ENCODE measurements around the gene RTKN.

Gene RTKN

DNA sequence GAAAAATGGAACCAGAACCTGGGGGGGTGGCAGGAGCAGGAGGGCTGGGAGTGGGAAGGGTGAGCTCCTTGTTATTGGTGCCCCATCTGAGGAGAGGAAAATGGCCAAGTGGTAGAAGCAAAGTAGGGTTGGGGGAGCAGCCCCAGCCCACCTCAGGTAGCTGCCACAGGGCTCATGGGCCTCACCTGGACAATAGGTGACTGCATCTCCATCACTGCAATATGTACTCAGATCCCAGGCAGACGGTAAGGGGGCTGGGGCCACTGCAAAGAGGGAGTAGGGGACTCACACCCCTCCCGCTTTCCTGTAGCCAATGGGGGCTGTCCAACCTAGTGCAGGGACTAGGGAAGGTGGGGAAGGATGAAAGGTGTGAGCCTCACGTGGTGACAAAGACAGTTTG, 24.5 kb downstream of the RTKN start:
- no peak for DNase-seq (ENCODE audit: low read depth in 2 of 2)

DNA sequence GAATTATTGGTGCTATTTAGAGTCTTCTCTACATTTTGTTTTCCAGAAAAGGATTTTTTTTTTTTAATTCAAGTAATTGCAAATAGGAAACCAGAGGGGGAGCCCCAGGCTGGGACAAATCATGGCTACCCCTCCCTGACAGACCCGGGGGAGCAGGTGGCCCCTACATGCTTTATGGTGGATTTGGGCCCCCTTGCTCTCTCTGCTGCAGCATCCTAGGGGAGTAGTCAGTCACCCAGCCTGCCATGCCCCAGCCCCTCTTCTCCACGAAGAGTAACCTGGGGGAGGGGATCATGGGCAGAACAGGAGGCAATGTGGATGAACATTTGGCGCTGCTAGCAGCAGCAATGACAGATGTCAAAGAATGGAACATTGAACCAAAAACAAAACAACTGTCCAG, 25.0 kb downstream of the RTKN start:
- DNase-seq (ENCODE audit: low read depth in 2 of 2), result no peak

DNA sequence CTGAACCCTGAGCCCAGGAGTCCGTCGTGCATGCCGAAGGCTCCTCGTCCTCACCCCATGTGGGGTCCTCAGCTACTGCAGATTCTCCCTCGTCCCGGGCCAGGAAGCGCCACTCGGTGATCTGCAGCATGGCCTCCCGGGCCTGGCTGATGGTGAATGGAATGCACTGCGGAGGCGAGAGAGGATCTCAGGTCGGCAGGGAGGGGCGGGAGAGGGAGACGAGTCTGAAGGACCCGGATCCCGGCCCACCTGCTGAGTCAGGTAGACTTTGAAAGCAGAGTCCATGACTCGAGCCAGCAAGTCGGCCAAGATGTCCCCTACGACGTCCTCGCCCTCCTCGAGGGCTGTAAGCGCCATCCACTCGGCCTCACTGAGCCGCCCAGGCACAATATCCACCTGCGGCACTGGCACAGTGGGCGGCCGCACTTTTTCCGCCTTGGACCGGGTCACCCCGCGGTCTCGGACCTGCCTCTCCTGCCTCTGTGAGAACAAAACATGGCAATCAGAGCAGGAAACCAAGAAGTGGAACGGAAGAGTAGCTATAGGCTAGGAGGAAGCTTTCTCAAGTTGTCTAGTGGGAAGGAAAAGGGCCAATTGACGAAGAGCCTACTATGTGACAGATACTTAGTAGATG, 25.9 kb downstream of the RTKN start:
- DNase-seq (ENCODE audit: low read depth in 2 of 2), result no peak

DNA sequence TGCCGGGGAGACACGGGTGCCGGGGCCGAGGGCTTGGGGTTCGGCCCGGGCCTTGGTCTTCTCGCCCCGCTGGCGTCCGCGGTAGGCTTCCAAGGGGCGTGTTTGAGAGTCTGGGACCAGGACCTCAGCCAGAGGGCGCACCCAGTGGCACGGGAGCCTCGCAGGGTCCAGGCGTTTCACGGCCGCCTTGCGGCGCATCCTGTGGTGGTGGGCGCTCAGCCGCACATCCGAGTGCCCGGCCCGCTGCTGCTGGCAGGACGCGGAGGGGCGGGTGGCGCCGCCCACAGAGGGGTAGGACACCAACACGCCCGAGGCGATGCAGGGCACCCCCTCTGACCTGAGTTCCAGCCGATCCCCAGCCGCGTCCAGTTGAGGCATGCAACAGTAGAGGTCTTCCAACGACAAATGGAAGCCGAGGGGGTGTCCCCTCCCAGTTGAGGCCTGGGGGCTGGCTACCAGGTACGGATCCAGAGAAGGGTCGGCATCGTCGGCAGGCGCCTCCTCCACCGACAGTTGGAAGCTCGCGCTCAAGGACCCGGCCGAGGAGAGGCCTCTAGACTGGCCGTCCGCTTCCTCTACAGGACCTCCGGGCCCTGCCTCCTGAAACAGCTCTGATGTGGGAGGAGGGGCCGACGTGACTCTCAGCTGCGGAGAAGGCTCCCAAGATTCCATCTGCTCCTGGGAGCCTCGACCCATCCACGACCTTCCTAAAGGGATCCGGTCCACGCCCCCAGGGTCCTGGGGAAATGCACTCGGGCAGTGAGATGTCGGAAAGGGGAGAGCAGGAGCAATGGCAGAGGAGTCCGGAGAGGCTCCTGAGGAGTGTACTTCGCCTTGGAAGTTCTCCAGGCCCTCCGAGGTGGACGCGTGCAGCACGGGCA, 26.6 kb downstream of the RTKN start:
- DNase-seq (ENCODE audit: low read depth in 2 of 2), result no peak

DNA sequence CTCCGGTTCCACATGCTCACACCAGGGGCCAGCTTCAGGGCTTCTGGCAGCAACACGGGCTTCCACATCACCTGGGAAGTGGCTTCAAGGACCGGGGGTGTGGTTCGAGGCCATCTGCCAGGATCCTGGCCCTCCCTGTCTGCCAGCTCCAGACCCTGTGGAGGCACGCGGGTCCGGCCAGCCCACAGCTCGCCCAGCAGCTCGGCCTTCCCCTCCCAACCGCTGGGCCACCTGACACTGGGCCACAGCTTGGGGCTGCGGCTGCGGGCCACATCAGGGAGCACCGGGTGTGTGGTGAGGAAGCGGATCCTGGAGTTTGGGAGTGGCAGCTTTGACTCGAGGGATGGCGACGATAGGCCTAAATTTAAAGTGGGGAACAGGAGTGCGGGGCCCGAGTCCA, 27.3 kb downstream of the RTKN start:
- DNase-seq (ENCODE audit: low read depth in 2 of 2), result no peak

DNA sequence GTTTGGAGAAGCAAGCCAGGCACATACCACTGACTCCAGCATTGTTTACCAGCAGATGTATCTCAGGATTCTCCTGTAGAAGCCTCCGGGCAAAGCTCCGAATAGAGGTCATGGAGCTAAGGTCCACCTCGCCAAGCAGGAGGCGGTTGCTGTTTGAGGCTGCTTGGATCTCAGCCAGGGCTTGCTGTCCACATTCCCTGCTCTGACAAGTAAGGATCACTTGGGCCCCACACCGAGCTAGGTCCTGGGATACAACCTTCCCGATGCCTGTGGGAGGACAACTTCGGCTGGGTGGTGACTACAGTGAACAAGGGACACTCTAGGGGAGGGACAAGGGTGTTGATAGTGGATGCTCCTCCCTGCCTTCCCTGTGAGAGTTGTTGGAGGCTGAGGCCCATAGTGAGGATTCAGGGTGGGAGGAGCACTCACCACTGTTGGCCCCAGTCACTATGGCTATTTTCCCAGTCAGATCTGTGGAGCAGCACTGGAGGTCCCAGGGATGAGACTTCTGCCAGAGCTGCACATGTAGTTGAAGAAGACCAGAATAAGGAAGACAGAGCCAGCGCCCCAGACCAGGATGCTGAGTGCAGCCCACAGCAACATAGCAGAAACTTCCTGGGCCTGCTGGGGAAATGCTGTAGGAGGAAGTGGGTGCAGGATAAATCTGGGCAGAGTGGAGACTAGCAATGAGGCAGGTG, 28.6 kb downstream of the RTKN start:
- no peak for DNase-seq (ENCODE audit: low read depth in 2 of 2)

DNA sequence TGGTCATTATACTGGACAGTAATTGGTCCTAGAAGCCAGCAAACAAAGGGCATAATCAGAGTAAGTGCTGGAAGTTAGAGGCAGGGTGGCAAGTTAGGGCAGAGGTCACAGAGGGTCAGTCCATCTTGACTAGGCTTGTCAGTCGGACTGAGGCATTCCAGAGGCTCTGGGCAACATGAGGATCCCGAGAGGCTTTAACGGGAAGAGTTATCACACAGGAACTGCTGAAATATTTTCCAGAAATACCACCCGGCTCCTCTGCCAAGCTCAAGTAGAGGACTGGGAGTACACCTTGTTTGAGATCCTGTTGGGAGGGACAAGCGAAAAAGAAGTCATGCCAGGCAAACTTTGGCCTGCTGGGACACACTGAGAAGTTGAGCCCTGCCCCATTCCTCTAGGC, 34.1 kb downstream of the RTKN start:
- no peak for DNase-seq (ENCODE audit: low read depth in 2 of 2)

DNA sequence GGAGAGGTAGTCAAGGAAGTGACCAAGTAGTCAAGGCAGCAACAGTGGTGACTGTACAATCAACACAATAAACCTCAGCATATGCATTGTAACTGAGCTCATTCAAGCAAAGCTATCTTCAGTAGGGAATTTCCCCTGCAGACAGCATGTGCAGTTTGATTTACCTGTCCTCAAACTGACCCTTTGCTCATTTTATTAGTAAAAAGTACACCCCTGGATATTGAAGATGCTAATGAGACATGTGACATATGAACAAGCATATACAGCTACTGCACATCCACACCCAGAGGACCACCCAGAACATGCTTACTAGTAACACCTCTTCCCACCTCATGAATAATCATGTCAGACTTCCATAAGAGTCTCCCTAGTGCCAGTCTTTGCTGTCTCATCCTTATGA, 35.7 kb downstream of the RTKN start:
- no peak for DNase-seq (ENCODE audit: low read depth in 2 of 2)

DNA sequence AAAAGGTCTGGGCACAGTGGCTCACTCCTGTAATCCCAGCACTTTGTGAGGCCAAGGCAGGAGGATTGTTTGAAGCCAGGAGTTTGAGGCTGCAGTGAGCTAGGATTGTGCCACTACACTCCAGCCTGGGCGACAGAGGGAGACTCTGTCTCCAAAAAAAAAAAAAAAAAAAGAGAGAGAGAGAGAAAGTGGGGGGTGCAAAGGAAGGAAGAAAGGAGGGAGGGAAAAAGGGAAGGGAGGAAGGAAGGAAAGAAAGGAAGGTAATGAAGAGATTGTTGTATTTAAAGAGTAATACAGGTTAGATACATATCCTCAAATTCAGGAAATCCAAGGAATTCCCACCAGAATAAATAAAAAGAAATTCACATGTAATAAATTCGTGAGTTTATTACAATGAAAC, 39.8 kb downstream of the RTKN start:
- no peak for DNase-seq (ENCODE audit: low read depth in 2 of 2)

DNA sequence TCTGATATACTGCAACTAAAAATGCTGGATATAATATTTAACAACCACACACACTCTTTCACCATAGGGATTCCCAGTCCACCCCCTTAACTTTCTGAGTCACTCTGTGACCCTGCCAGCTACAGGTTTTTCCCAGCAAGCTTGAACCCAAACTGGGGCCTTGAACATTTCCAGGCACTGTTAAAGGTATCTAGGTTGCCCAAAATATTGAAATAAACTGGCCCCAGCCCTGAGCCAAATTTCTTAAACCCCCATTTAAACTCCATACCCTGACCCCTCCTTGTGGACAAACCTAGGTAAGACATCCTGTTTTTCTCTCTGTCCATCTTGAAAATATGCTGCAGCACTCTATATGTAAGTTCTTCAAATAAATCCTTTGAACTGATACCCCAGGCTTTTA, 42.0 kb downstream of the RTKN start:
- no peak for DNase-seq (ENCODE audit: low read depth in 2 of 2)

DNA sequence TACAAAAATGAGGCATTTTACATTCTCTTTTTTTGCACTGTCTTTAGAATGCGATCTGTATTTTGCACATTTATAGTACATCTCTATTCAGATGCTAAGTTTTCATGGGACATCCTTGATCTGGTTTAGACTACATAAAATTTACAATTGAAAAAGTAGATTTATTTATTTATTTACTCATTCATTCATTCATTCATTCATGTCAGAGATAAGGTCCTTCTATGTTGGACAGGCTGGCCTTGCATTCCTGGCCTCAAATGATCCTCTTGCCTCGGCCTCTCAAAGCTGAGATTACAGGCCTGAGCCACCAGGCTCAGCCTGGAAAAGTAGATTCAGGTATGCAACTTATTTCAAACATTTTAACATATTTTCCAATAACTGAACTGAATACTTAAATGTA, 45.6 kb downstream of the RTKN start:
- no peak for DNase-seq (ENCODE audit: low read depth in 2 of 2)

DNA sequence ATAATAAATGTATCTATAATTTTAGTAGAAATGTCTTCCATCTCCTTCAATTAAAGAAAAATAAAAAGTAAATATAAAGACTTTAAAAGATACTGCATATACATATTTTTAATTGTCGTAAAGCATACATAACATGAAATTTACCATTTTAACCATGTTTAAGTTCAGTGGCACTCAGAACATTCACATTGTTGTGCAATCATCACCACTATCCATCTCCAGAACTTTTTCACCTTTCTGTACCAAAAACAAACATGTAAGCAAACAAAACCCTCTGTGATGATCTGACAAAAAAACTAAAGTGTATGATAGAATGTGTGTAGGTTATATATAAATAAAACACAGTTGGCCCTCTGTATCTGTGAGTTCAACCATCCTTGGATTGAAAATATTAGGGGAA, 48.2 kb downstream of the RTKN start:
- no peak for DNase-seq (ENCODE audit: low read depth in 2 of 2)

DNA sequence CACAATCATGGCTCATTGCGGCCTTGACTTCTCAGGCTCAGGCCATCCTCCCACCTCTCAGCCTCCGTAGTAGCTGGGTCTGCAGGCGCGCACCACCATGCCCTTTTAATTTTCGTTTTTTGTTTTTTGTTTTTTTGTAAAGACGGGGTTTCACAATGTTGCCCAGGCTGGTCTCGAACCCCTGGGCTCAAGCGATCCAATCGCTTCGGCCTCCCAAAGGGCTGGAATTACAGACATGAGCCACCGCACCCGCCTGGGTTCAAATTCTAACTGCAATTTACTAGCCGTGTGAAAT, 49.3 kb downstream of the RTKN start:
- no peak for DNase-seq (ENCODE audit: low read depth in 2 of 2)

DNA sequence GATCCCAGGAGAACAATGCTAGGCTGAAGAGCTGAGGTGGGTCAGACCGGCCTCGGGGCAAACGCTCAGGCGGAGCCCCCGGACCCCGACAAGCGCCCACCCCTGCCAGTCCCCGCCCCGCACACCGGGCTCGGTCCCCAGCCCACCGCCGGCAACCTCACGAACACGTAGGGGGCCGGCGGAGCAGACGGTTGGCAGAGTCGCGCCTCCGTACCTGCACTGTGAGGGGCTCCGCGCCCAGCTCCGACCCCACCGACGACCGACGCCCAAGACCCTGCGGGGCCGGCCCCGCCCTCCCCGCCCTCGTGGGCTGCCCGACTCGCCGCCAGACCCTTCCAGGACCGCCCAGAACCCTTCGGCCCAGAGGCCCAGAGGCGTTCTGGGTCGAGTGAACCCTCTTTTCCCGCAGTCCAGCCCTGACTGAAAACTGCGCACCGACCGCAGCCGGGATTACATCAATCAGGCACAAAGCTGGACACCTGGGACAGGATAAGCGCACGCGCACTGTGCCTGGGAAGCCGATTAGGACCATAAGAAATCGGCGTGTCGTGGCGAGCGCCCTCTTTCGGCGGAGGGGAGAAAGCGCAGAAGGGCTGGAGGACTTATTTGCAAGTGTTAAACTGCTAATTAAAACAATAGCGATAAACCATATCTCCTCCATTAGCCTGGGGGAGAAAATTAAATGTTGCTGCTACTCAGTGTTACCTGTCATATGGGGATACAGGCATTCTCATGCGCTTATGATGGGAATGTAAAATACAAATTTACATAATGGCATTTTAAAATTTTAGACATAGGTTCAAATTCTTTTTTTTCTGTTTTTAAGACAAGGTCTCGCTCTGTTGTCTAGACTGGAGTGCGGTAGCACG, 49.9 kb downstream of the RTKN start:
- peak; percentile 94 to 97 for DNase-seq (ENCODE audit: low read depth in 2 of 2)

DNA sequence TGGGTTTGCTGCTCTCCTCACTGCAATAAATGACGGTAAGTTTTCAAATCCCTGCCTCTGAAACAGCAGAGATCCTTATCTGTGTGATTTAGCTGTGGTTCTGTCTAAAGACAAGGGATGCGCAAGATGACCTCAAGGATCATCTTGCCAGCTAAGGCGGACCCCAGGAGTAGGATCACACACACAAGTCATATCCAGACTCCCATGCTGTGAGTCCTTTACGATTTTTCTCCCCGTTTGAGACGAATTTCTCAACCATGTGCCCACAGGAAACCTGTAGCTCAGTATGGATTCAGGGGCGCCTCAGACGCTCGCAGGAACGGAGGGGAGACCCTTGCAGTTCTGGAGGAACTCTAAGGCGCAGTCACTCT, 50.5 kb downstream of the RTKN start:
- DNase-seq (ENCODE audit: low read depth in 2 of 2), result no peak

DNA sequence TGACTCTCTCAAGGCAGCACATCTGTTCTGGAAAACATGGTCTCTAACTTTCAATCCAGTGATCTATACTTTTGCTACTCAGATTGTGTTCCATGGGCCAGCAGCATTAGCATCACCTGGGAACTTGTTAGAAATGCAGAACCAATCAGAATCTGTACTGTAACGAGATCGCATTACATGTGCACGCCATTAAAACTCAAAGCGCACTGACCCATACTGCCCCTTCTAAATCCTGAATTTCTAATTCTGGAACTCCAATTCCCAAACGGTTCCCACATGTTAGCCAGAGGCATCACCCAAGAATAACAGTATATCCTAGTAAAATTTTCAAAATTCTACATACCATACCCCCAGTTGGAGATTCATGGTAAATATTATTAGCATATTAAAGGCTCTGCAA, 51.1 kb downstream of the RTKN start:
- no peak for DNase-seq (ENCODE audit: low read depth in 2 of 2)

DNA sequence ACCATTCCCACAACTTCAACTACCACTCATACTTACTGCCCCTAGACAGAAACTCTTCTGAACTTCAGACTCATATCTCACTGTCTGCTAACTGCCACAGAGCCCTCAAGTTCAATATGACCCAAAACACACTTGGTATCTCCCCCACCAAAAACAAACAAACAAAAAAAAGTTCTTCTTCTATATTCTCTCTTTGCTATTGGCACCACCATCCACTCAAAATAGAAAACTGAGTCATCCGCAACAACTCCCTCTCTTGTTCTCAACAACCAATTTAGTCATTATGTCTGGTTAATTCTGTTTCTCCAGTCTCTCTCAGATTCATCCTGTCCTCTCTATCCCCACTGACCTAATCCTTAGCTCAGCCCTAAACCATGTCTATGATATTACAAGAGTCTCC, 54.4 kb downstream of the RTKN start:
- DNase-seq (ENCODE audit: low read depth in 2 of 2), result no peak

DNA sequence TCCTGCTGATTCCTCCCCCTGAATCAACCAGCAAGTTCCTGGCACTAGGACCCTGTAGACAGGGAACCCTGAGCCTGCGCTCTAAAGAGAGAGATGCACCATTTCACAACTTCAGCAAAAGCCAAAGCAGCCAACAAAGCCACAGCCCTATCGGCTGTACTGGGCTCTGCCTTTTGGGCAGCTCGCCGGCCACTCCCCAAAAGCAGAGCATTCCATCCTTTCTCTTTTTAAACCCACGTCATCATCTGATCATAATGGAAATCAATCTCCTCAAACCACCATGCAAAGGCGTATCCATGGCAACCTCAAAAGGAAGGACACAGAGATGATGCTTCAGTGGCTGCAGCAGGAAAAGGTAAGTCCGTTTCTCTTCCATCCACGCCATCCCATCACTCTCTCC, 56.3 kb downstream of the RTKN start:
- no peak for DNase-seq (ENCODE audit: low read depth in 2 of 2)

DNA sequence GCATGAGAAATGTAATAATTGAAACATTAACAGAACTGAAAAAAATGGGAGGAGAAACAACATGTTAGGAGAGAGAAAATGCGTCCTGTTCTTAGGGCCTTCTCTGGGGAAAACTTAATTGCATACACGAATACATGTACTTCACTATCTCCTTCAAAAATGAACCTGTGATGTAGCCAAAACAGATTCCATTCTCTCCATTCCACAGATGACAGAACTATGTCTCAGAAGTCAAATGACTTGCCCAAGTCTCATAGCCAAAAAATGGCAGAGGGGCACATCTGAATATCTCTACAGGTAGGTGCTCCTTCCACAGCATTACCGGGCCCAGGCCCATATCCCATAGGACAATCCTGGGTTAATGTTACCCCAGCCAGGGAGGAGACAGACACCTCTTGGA, 57.7 kb downstream of the RTKN start:
- DNase-seq (ENCODE audit: low read depth in 2 of 2), result no peak

DNA sequence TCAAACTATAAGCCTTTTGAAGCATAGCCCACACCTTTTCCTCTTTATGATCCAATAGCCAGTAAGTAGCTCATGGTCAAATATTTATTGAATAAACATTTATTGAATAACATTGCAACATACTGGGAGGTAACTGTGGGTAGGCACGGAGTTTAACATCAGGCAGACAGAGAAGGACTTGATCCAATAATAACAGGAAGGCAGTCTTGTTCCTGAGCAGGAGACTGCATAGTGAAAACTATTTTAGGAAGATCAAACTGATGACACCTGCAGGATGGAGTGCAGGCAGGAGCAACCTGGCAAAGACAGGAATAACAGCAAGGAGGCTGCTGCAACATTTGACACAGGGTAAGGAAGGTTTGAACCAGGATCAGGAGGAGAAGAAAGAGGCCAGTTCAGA, 58.5 kb downstream of the RTKN start:
- DNase-seq (ENCODE audit: low read depth in 2 of 2), result no peak

DNA sequence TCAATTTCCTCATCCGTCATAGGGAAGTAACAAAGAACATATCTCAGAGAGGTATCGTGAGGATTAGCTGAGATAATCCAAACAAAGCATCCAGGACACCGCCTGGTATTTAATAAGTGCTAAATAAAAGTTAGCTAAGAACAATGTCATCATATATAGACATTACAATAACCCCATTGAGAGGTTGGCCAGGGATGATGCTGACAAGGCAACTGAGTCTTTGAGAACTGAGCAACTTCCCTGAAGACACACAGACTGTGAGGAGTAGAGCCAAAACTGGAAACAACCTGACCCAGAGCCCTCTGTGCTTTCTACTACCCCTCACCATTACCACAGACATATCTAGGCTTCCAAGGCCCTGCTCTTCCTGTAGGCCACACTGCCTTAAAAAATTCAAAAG, 60.0 kb downstream of the RTKN start:
- no peak for DNase-seq (ENCODE audit: low read depth in 2 of 2)

All from stimulated activated CD4-positive, alpha-beta T cell treated with anti-CD3 and anti-CD28 coated beads, Interleukin-1b, Interleukin-23, amount 100 ng/mL, for 4 hours (primary cell).